A673 (cell line): ENCODE data around the gene EID3.

Source experiments
- EZH2 ChIP-seq: fragments of 200-600 bp; sonication (generic); IDR thresholded peaks from 2 replicates; pipeline ENCODE4 v1.6.1; 2017; ENCODE audit warnings: borderline replicate concordance, low read depth, mild to moderate bottlenecking, mixed read lengths, antibody characterized with exemption, low read length; ENCODE audit not compliant: poor library complexity, severe bottlenecking
- TF ChIP-seq, protein P1 (sequence below): fragments of 300-800, 200-600 bp; sonication (generic); conservative IDR thresholded peaks from 2 replicates; pipeline ENCODE4 v1.5.1; 2017; ENCODE audit warnings: low read depth, mild to moderate bottlenecking, antibody characterized with exemption, low read length, moderate library complexity, mixed read lengths

DNA sequence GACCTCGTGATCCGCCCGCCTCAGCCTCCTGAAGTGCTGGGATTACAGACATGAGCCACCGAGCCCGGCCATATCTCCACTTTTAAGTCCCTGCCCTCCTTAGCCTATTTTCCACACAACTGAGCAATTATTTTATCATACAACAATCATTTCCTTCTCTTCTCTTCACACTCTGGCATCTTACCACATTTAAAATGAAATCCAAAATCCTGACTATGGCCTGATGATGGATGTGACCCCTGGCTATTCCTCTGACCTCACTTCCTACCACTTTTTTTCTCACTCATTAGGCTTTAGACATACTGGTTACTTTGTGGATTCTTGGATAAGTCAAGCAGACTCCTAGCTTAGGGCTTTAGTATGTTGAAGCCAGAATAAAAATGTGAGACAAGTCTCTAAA lies 21.9 kb upstream of the EID3 start:
- TF ChIP-seq, protein P1, sequence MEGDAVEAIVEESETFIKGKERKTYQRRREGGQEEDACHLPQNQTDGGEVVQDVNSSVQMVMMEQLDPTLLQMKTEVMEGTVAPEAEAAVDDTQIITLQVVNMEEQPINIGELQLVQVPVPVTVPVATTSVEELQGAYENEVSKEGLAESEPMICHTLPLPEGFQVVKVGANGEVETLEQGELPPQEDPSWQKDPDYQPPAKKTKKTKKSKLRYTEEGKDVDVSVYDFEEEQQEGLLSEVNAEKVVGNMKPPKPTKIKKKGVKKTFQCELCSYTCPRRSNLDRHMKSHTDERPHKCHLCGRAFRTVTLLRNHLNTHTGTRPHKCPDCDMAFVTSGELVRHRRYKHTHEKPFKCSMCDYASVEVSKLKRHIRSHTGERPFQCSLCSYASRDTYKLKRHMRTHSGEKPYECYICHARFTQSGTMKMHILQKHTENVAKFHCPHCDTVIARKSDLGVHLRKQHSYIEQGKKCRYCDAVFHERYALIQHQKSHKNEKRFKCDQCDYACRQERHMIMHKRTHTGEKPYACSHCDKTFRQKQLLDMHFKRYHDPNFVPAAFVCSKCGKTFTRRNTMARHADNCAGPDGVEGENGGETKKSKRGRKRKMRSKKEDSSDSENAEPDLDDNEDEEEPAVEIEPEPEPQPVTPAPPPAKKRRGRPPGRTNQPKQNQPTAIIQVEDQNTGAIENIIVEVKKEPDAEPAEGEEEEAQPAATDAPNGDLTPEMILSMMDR: no peak
- TF ChIP-seq EZH2: no peak
